CD4-positive, alpha-beta T cell (primary cell): ENCODE results near the gene CTNNBIP1. TPM values are rescaled to one million over a fixed set of nuclear protein-coding genes. Genes with fewer than 3 reads are reported as not detected.

Experiments
- ATAC-seq: fragments of 200-7000 bp; cut with Tn5 transposase; one replicate; pipeline ENCODE4 v1.10.0; 2022; ENCODE audit warnings: mild to moderate bottlenecking; ENCODE audit not compliant: poor library complexity
- CTCF ChIA-PET: fragments of 350-600 bp; sonication (Branson Sonifier 250); formaldehyde crosslinking; loops from one replicate; lab custom pipeline; 2021; ENCODE audit warnings: antibody characterized with exemption, inconsistent platforms; lab: Charles Lee
- POLR2A ChIA-PET: fragments of 350-600 bp; sonication (Branson Sonifier 250); formaldehyde crosslinking; loops from one replicate; lab custom pipeline; 2021; ENCODE audit warnings: antibody characterized with exemption, inconsistent platforms; lab: Charles Lee
- DNase-seq, 14 experiments: peaks; one replicate each; pipeline ENCODE4 v3.0.0-alpha.2; 2013 to 2020; ENCODE audit warnings: mixed read lengths in 2 of 14
- H3K27ac ChIP-seq, 2 donors: one replicate each; pipeline versions ENCODE4 v1.5.1 to v1.7.0; 2013; ENCODE audit warnings: low read length in 2 of 2, low read depth in 1 of 2, mild to moderate bottlenecking in 1 of 2
- H3K27me3 ChIP-seq, 2 experiments: 1 replicate in 1 of 2; 2 replicates in 1 of 2; pipeline versions ENCODE4 v1.6.1 to v1.7.0; 2013; ENCODE audit warnings: low read length in 2 of 2, control low read depth in 1 of 2, mild to moderate bottlenecking in 1 of 2, moderate library complexity in 1 of 2; ENCODE audit not compliant: insufficient read depth in 2 of 2, control insufficient read depth in 1 of 2
- H3K36me3 ChIP-seq: one replicate; pipeline ENCODE4 v1.6.1; 2013; ENCODE audit warnings: low read length, control low read depth; ENCODE audit not compliant: insufficient read depth
- H3K4me1 ChIP-seq: one replicate; pipeline ENCODE4 v1.6.1; 2013; ENCODE audit warnings: low read length, control low read depth; ENCODE audit not compliant: insufficient read depth
- H3K4me3 ChIP-seq: one replicate; pipeline ENCODE4 v1.5.1; 2013; ENCODE audit warnings: mild to moderate bottlenecking, low read length, moderate library complexity
- H3K9me3 ChIP-seq, 2 experiments: 1 replicate in 1 of 2; 2 replicates in 1 of 2; pipeline versions ENCODE4 v1.6.1 to v1.7.0; 2013; ENCODE audit warnings: low read length in 2 of 2, mild to moderate bottlenecking in 2 of 2, control low read depth in 1 of 2, moderate library complexity in 1 of 2; ENCODE audit not compliant: control insufficient read depth in 1 of 2, insufficient read depth in 1 of 2
- H3K27ac Mint-ChIP-seq: one replicate; pipeline ENCODE4 v1.8.0; 2020; ENCODE audit warnings: mixed read lengths
- H3K27me3 Mint-ChIP-seq: one replicate; pipeline ENCODE4 v1.8.0; 2021; ENCODE audit warnings: mixed read lengths
- H3K36me3 Mint-ChIP-seq: one replicate; pipeline ENCODE4 v1.8.0; 2021; ENCODE audit warnings: low read depth, mixed read lengths
- H3K4me1 Mint-ChIP-seq: one replicate; pipeline ENCODE4 v1.8.0; 2021; ENCODE audit warnings: low read depth, mixed read lengths
- H3K4me3 Mint-ChIP-seq: one replicate; pipeline ENCODE4 v1.8.0; 2020; ENCODE audit warnings: mild to moderate bottlenecking, mixed read lengths
- H3K9me3 Mint-ChIP-seq: one replicate; pipeline ENCODE4 v1.8.0; 2020; ENCODE audit warnings: mixed read lengths
- intact Hi-C, 2 experiments: fragments of 100-400 bp; cut with DNase I in 1 of 2; cut with micrococcal nuclease in 1 of 2; formaldehyde crosslinking; loops; one replicate each; pipeline versions ENCODE4 v1.15.1 to v1.9.0; 2023 to 2025; cut with DNase I, micrococcal nuclease
- total RNA-seq, 174 experiments: library from RNA in 2 of 174; stranded (reverse) in 2 of 174; gene quantifications; one replicate each; pipeline ENCODE4 v1.2.3 and lab custom pipeline; 2021 to 2026
- TF ChIP-seq, protein P1 (sequence below): fragments of 200-600 bp; IDR thresholded peaks from one replicate; pipeline ENCODE4 v1.8.0; 2022; ENCODE audit warnings: antibody characterized with exemption, mild to moderate bottlenecking

The CTNNBIP1 gene
- total RNA-seq, 2 experiments from 2014 or later = 6.6 to 6.8 TPM

DNA sequence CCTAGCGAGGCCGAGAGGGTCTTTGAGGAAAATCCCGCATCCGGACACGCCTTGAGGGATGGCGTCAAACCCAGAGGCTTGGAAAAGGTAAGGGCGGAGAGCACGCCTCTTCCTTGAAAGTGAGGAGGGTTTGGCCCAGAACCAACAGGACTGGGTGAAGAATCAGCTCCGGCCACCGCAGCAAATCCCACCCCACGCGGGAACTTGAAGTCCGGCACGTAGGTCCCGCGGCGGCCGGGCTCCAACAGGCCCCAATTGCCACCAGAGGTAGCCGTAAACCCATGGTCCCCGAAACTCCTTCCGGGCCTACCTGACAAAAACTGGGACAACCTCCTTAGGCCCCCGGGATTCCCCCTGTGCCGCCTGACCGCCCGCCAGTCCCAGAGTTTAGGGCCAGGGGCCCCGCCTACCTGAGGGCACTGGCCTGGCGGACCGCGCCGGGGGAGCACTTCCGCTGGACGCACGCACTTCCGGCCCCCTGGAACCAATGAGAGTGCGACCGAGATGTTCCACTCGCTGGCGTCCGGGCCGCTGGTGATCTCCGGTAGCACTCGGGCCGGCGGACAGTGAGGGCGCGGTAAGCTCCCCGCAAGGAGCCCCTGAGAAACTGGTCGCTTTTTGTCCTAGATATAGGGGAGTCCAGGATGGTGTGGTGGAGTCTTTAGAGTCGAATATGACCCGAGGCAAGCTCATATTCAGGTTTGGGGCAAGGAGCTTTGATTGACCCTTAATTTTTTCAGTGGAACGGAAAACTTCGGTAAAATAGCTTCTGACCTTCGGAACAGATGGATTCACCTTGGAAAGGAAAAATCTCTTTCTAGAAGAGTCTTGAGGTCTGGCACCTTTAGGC, 33.1 kb upstream of the CTNNBIP1 start, which contains the start of the genes LZIC and NMNAT1:
Gene LZIC, minus strand, starts transcription at position 453 of the 850 bp plus-strand sequence. CDS start 6,772 bp downstream, outside the sequence.
Gene NMNAT1, plus strand, starts transcription at position 537 of the 850 bp plus-strand sequence. CDS start 28,599 bp downstream, outside the sequence.
- peak; percentile 76 to 94 (median 85) for DNase-seq
- no peaks in the 10 kb centered on the region for H3K27me3 Mint-ChIP-seq
- no peaks in the 10 kb centered on the region for H3K9me3 Mint-ChIP-seq
- ChIA-PET CTCF (interaction anchor here (0.9 to 2.9 kb wide), 5 partner anchors 8 to 317 kb away, joined by 3 to 14 read pairs (median 3); no protein-coding TSS in a partner anchor), POLR2A (interaction anchor here (0.9 to 2.2 kb wide), 4 partner anchors 9 to 90 kb away, joined by 3 to 15 read pairs (median 4); partner anchors contain the start of genes CTNNBIP1 and UBE4B)
- no peaks in the 10 kb centered on the region for H3K9me3 ChIP-seq
- peaks cover 12% of the 10 kb centered on the region for H3K36me3 ChIP-seq
- TF ChIP-seq, protein P1, sequence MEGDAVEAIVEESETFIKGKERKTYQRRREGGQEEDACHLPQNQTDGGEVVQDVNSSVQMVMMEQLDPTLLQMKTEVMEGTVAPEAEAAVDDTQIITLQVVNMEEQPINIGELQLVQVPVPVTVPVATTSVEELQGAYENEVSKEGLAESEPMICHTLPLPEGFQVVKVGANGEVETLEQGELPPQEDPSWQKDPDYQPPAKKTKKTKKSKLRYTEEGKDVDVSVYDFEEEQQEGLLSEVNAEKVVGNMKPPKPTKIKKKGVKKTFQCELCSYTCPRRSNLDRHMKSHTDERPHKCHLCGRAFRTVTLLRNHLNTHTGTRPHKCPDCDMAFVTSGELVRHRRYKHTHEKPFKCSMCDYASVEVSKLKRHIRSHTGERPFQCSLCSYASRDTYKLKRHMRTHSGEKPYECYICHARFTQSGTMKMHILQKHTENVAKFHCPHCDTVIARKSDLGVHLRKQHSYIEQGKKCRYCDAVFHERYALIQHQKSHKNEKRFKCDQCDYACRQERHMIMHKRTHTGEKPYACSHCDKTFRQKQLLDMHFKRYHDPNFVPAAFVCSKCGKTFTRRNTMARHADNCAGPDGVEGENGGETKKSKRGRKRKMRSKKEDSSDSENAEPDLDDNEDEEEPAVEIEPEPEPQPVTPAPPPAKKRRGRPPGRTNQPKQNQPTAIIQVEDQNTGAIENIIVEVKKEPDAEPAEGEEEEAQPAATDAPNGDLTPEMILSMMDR = no peak
- intact Hi-C loops = loop anchor here (1.0 to 10.0 kb wide), 6 partner anchors 33 to 486 kb away; partner anchors contain the start of genes CTNNBIP1 (in 2 of the 2) and UBE4B (in 1 of the 2)
- H3K4me1 Mint-ChIP-seq = peaks cover 20% of the 10 kb centered on the region
- H3K36me3 Mint-ChIP-seq = peaks cover 36% of the 10 kb centered on the region
- peaks cover 23% of the 10 kb centered on the region for H3K4me1 ChIP-seq
- H3K4me3 ChIP-seq = peak within 1 kb of the TSS; percentile 99
- peak within 1 kb of the TSS; percentile 98 for H3K4me3 Mint-ChIP-seq
- H3K27ac ChIP-seq = peak within 1 kb of the TSS; percentile 73 to 90
- peak; percentile 92 for ATAC-seq
- H3K27ac Mint-ChIP-seq = peak within 1 kb of the TSS; percentile 91
- H3K27me3 ChIP-seq = no peaks in the 10 kb centered on the region

- POLR2A ChIA-PET = interaction anchor here (2.2 kb wide), 1 partner anchor 32 kb away, joined by 15 read pairs; the partner anchor contains the start of gene CTNNBIP1
- peaks cover 9% of the 10 kb centered on the region for H3K36me3 ChIP-seq
- ATAC-seq = peak; percentile 62
- Mint-ChIP-seq H3K4me1 (peaks cover 20% of the 10 kb centered on the region), H3K27ac (peak overlapping the region; percentile 91), H3K36me3 (peaks cover 39% of the 10 kb centered on the region), H3K4me3 (peak overlapping the region; percentile 98), H3K9me3 (no peaks in the 10 kb centered on the region), H3K27me3 (no peaks in the 10 kb centered on the region)
- intact Hi-C loops = loop anchor here (1.0 to 10.0 kb wide), 5 partner anchors 67 to 486 kb away; partner anchors contain the start of gene UBE4B (in 1 of the 2)
- peak in 4 of 14 experiments; percentile 12 to 68 (median 55) for DNase-seq
- peak overlapping the region; percentile 73 to 90 for H3K27ac ChIP-seq
- H3K4me3 ChIP-seq = peak overlapping the region; percentile 99
- no peaks in the 10 kb centered on the region for H3K27me3 ChIP-seq
- TF ChIP-seq, protein P1 = peak; percentile 31
- H3K4me1 ChIP-seq = peaks cover 23% of the 10 kb centered on the region
- CTCF ChIA-PET = interaction anchor here (1.0 to 2.9 kb wide), 3 partner anchors 8 to 15 kb away, joined by 3 to 14 read pairs (median 3); no protein-coding TSS in a partner anchor
- no peaks in the 10 kb centered on the region for H3K9me3 ChIP-seq
These were observed 32.4 kb upstream of the CTNNBIP1 start for GRCh38 chr1:9942399-9942938.
